ENCODE measurements around the gene TM6SF1.

GRCh38 chr15:83064859-83065258, 42.6 kb upstream of the TM6SF1 start:
- TF ChIP-seq CTCF (IDR thresholded peaks at IDR 0.05) (no peak), POLR2A (IDR thresholded peaks at IDR 0.05) (no peak)

Measured in heart left ventricle (tissue), 13 donors.